OCI-LY3 (cell line): ENCODE measurements around the gene PEPD.

Experiments used
- H2AFZ ChIP-seq: fragments of 200-600, 300-600 bp; shearing (Covaris generic); 2 replicates; pipeline ENCODE4 v1.6.0; 2014; ENCODE audit warnings: antibody characterized with exemption, low read depth, low read length
- H3K27ac ChIP-seq: fragments of 200-600, 300-600 bp; sonication (generic); 2 replicates; pipeline ENCODE4 v1.5.1; 2014; ENCODE audit warnings: mild to moderate bottlenecking, low read length, moderate library complexity, mixed read lengths
- H3K27me3 ChIP-seq: fragments of 200-600, 300-600 bp; sonication (generic); 2 replicates; pipeline ENCODE4 v1.6.1; 2014; ENCODE audit warnings: low read depth, low read length, mixed read lengths
- H3K36me3 ChIP-seq: fragments of 200-600, 300-600 bp; sonication (generic); replicated peaks from 2 replicates; pipeline ENCODE3; 2014; ENCODE audit warnings: low read depth, low read length, mixed read lengths
- H3K4me1 ChIP-seq: fragments of 300-600, 200-600 bp; sonication (generic); 2 replicates; pipeline ENCODE4 v1.6.1; 2014; ENCODE audit warnings: low read length, mixed read lengths
- H3K4me2 ChIP-seq: fragments of 200-600, 300-600 bp; sonication (generic); 2 replicates; pipeline ENCODE4 v1.6.1; 2014; ENCODE audit warnings: low read length, mixed read lengths
- H3K4me3 ChIP-seq: fragments of 300-600, 200-600 bp; sonication (generic); 2 replicates; pipeline ENCODE4 v1.5.1; 2014; ENCODE audit warnings: antibody characterized with exemption, mild to moderate bottlenecking, low read length, moderate library complexity
- H3K79me2 ChIP-seq: fragments of 300-600, 200-600 bp; shearing (Covaris generic); 2 replicates; pipeline ENCODE4 v1.6.1; 2014; ENCODE audit warnings: mild to moderate bottlenecking, low read length, mixed read lengths
- H3K9ac ChIP-seq: fragments of 300-600, 200-600 bp; shearing (Covaris generic); 2 replicates; pipeline ENCODE4 v1.6.0; 2014; ENCODE audit warnings: mild to moderate bottlenecking, low read length, moderate library complexity
- H3K9me3 ChIP-seq: fragments of 200-600, 300-600 bp; shearing (Covaris generic); 2 replicates; pipeline ENCODE4 v1.6.1; 2014; ENCODE audit warnings: low read length, mixed read lengths; ENCODE audit not compliant: insufficient read depth
- H4K20me1 ChIP-seq: fragments of 200-600, 300-600 bp; sonication (generic); 2 replicates; pipeline ENCODE4 v1.6.1; 2016; ENCODE audit warnings: low read length, mixed read lengths; ENCODE audit not compliant: insufficient read depth
- CTCF ChIP-seq: fragments of 200-600, 300-600 bp; sonication (generic); IDR thresholded peaks from 2 replicates; pipeline ENCODE4 v1.5.1; 2014; ENCODE audit warnings: antibody characterized with exemption, low read length, low read depth
- EZH2phosphoT487 ChIP-seq: fragments of 200-600 bp; shearing (Covaris generic); IDR thresholded peaks from 2 replicates; pipeline ENCODE4 v1.6.1; 2018; ENCODE audit warnings: antibody characterized with exemption, mixed run types, low read depth

Gene PEPD

GRCh38 chr19:33358408-33358807 lies 163.2 kb downstream of the PEPD start:
- TF ChIP-seq EZH2phosphoT487, result no peak
- no peak for TF ChIP-seq CTCF
- Histone ChIP-seq H3K9ac (no peak overlapping the region), H2AFZ (no peak overlapping the region), H3K4me3 (no peak overlapping the region), H3K36me3 (no peaks in the 10 kb centered on the region), H3K27me3 (peaks cover 31% of the 10 kb centered on the region), H3K4me2 (no peak overlapping the region), H3K79me2 (no peaks in the 10 kb centered on the region), H4K20me1 (no peaks in the 10 kb centered on the region), H3K27ac (no peak overlapping the region), H3K4me1 (no peaks in the 10 kb centered on the region), H3K9me3 (no peaks in the 10 kb centered on the region)

- Histone ChIP-seq H3K4me2 (no peak overlapping the region), H3K36me3 (no peaks in the 10 kb centered on the region), H4K20me1 (no peaks in the 10 kb centered on the region), H3K9ac (no peak overlapping the region), H3K4me1 (no peaks in the 10 kb centered on the region), H3K27me3 (peaks cover 26% of the 10 kb centered on the region), H3K4me3 (no peak overlapping the region), H3K9me3 (no peaks in the 10 kb centered on the region), H3K27ac (no peak overlapping the region), H2AFZ (no peak overlapping the region), H3K79me2 (no peaks in the 10 kb centered on the region)
- no peak for TF ChIP-seq EZH2phosphoT487
- TF ChIP-seq CTCF, result no peak
Measured at GRCh38 chr19:33357556-33357955, 164.0 kb downstream of the PEPD start.

GRCh38 chr19:33355535-33355934 lies 166.1 kb downstream of the PEPD start:
- Histone ChIP-seq H3K4me2 (no peak overlapping the region), H3K36me3 (no peaks in the 10 kb centered on the region), H3K4me1 (no peaks in the 10 kb centered on the region), H3K79me2 (no peaks in the 10 kb centered on the region), H3K9ac (no peak overlapping the region), H3K4me3 (no peak overlapping the region), H3K27ac (no peak overlapping the region), H2AFZ (no peak overlapping the region), H4K20me1 (no peaks in the 10 kb centered on the region), H3K9me3 (no peaks in the 10 kb centered on the region), H3K27me3 (peaks cover 11% of the 10 kb centered on the region)
- TF ChIP-seq EZH2phosphoT487 (no peak), CTCF (no peak)

- no peak overlapping the region for H3K9ac ChIP-seq
- TF ChIP-seq CTCF (no peak), EZH2phosphoT487 (no peak)
- H3K4me2 ChIP-seq, result no peak overlapping the region
- no peaks in the 10 kb centered on the region for H3K79me2 ChIP-seq
- H2AFZ ChIP-seq, result no peak overlapping the region
- H3K4me1 ChIP-seq, result no peaks in the 10 kb centered on the region
- H3K27me3 ChIP-seq, result peaks cover 29% of the 10 kb centered on the region
- H4K20me1 ChIP-seq, result no peaks in the 10 kb centered on the region
- H3K27ac ChIP-seq, result no peak overlapping the region
- H3K9me3 ChIP-seq, result no peaks in the 10 kb centered on the region
- no peaks in the 10 kb centered on the region for H3K36me3 ChIP-seq
- no peak overlapping the region for H3K4me3 ChIP-seq
Measured at GRCh38 chr19:33350538-33351309, 170.9 kb downstream of the PEPD start.
